PFSK-1 (cell line): ENCODE results near the gene KDM2A.

Source experiments
- FOXP2 ChIP-seq: optimal IDR thresholded peaks from 2 replicates; pipeline ENCODE3; 2011; ENCODE audit warnings: borderline replicate concordance, control low read depth, inconsistent platforms; ENCODE audit not compliant: insufficient read depth; ENCODE audit errors: extremely low read length, extremely low read depth
- POLR2AphosphoS5 ChIP-seq: IDR thresholded peaks from 2 replicates; pipeline ENCODE4 v1.6.1; 2012; ENCODE audit warnings: low read depth, mild to moderate bottlenecking, control low read depth, low read length, moderate library complexity
- SIN3A ChIP-seq: IDR thresholded peaks from 2 replicates; pipeline ENCODE4 v1.6.1; 2012; ENCODE audit warnings: mild to moderate bottlenecking, low read length, moderate library complexity, borderline replicate concordance; ENCODE audit not compliant: insufficient read depth
- TAF1 ChIP-seq: IDR thresholded peaks from 2 replicates; pipeline ENCODE4 v1.6.1; 2012; ENCODE audit warnings: low read length, control low read depth, borderline replicate concordance; ENCODE audit not compliant: insufficient read depth
- TF ChIP-seq, protein P1 (sequence below), 2 experiments: IDR thresholded peaks; 2 replicates each; pipeline versions ENCODE4 v1.6.1 to v1.8.0; 2011 to 2012; ENCODE audit warnings: low read depth in 2 of 2, low read length in 2 of 2, control low read depth in 1 of 2, inconsistent platforms in 1 of 2, mild to moderate bottlenecking in 1 of 2, moderate library complexity in 1 of 2; ENCODE audit not compliant: insufficient read depth in 1 of 2

The KDM2A gene

DNA sequence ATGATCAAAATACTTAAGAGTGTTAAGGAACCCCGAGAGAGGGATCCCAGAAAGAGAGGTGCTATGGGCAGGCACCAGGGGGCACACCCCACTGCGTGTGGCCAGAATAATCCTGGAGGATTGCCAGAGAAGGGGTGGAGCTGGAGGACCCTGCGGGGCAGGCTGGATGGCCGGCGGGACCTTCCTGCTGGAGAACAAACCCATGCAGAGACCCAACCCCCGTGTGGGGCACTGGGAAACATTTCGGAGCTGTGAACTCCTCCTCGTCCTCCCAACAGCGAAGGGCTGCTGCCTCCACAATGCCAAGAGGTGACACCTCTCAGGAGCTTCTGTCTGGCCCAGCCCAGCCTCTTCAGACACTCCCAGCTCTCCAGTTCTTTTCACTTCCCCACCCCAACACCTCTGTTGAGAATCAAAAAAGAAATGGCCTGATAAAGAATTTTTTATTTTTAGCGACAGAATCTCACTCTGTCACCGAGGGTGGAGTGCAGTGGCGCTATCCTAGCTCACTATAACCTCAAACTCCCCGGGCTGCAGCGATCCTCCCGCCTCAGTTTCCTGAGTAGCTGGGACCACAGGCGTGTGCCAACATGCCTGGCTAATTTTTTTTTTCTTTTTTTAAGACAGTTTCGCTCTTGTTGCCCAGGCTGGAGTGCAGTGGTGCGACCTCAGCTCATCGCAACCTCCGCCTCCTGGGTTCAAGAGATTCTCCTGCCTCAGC lies 36.8 kb upstream of the KDM2A start:
- no peak for TF ChIP-seq POLR2AphosphoS5
- no peak for TF ChIP-seq FOXP2
- no peak for TF ChIP-seq SIN3A
- no peak for TF ChIP-seq TAF1
- TF ChIP-seq, protein P1, sequence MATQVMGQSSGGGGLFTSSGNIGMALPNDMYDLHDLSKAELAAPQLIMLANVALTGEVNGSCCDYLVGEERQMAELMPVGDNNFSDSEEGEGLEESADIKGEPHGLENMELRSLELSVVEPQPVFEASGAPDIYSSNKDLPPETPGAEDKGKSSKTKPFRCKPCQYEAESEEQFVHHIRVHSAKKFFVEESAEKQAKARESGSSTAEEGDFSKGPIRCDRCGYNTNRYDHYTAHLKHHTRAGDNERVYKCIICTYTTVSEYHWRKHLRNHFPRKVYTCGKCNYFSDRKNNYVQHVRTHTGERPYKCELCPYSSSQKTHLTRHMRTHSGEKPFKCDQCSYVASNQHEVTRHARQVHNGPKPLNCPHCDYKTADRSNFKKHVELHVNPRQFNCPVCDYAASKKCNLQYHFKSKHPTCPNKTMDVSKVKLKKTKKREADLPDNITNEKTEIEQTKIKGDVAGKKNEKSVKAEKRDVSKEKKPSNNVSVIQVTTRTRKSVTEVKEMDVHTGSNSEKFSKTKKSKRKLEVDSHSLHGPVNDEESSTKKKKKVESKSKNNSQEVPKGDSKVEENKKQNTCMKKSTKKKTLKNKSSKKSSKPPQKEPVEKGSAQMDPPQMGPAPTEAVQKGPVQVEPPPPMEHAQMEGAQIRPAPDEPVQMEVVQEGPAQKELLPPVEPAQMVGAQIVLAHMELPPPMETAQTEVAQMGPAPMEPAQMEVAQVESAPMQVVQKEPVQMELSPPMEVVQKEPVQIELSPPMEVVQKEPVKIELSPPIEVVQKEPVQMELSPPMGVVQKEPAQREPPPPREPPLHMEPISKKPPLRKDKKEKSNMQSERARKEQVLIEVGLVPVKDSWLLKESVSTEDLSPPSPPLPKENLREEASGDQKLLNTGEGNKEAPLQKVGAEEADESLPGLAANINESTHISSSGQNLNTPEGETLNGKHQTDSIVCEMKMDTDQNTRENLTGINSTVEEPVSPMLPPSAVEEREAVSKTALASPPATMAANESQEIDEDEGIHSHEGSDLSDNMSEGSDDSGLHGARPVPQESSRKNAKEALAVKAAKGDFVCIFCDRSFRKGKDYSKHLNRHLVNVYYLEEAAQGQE (IDR thresholded peaks at IDR 0.05; ENCODE audit: insufficient read depth in 1 of 2, low read depth in 2 of 2, low read length in 2 of 2) = no peak

DNA sequence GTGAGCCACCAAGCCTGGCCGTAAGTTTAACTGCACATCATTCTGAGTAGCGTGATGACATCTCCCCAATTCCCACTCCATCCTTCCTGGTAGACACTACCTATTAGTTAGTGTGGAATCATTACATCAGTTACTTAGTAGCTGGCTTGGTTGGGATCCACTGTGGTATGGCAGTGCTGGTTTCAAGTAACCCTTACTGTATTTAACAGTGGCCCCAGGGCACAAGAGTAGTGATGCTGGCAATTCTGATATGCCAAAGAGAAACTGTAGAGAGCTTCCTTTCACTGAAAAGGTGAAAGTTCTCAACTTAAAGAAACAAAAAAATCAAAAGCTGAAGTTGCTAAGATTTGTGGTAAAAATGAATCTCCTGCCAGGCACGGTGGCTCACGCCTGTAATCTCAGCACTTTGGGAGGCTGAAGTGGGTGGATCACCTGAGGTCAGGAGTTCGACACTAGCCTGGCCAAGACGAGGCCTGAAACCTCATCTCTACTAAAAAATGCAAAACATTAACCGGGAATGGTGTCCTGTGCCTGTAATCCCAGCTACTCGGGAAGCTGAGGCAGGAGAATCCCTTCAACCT lies 35.2 kb upstream of the KDM2A start:
- TF ChIP-seq, protein P1 (IDR thresholded peaks at IDR 0.05; ENCODE audit: insufficient read depth in 1 of 2, low read depth in 2 of 2, low read length in 2 of 2) = no peak
- TF ChIP-seq FOXP2 (no peak), TAF1 (no peak), SIN3A (no peak), POLR2AphosphoS5 (no peak)

DNA sequence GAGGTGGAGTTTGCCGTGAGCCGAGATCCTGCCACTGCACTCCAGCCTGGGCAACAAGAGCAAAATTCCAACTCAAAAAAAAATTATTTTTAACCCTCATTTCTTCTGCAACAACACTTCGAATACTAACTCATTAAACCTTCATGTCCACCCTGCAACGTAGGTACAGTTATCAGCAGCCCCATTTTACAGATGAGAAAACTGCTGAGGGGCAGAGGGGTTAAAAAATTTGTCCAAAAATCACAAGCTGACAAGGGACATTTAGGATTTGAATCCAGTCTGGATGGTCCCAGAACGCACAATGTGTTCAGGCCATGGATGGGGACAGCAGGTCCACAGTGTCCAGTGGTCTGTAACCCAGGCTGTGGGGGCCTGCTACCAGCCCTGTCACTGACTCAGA lies 33.4 kb upstream of the KDM2A start:
- TF ChIP-seq POLR2AphosphoS5 = no peak
- TF ChIP-seq, protein P1 (IDR thresholded peaks at IDR 0.05; ENCODE audit: insufficient read depth in 1 of 2, low read depth in 2 of 2, low read length in 2 of 2) = no peak

DNA sequence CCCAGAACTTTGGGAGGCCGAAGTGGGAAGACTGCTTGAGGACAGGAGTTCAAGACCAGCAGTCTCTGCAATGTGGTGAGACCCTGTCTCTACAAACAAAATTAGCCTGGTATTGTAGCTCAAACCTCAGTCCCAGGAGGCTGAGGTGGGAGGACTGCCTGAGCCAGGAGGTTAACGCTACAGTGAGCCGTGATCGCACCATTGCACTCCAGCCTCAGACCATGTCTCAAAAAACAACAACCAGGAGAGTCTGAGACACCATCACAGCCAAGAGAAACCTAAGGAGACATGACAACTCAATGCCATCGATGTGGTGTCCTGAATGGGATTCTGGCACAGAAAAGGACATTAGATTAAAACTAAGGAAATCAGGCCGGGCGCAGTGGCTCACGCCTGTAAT lies 28.3 kb upstream of the KDM2A start:
- TF ChIP-seq FOXP2 (no peak), TAF1 (no peak), SIN3A (no peak), POLR2AphosphoS5 (no peak)
- TF ChIP-seq, protein P1 (IDR thresholded peaks at IDR 0.05; ENCODE audit: insufficient read depth in 1 of 2, low read depth in 2 of 2, low read length in 2 of 2) = no peak

DNA sequence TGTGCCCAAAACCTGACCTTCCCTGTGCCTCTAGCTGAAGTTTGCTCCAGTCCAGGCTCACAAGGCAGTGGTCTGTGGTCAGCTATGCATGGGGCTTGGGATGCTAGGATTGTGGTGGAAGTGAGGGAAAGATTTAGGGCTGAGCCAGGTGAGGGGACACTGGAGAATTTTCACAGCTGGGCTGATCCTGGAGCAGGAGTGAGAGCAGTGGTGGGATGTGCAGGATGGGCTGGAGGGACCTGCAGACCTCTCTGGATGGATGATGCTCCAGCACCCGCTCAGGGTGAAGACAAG lies 23.9 kb upstream of the KDM2A start:
- TF ChIP-seq FOXP2 (no peak), TAF1 (no peak), POLR2AphosphoS5 (no peak), SIN3A (no peak)
- TF ChIP-seq, protein P1 (IDR thresholded peaks at IDR 0.05; ENCODE audit: insufficient read depth in 1 of 2, low read depth in 2 of 2, low read length in 2 of 2) = no peak
